ENCODE measurements around the gene GDAP1L1.
"Not testable (repeated sequence)": the region's sequence is repeated elsewhere in the genome, so short reads cannot be mapped to it uniquely, and the experiment has no call there.

Gene GDAP1L1

GRCh38 chr20:44254073-44254472, 7.0 kb downstream of the GDAP1L1 start:
- no peak for DNase-seq (ENCODE audit: low read depth in 2 of 2)

- DNase-seq (ENCODE audit: low read depth in 2 of 2): no peak
Measured at GRCh38 chr20:44255942-44256341, 8.8 kb downstream of the GDAP1L1 start.

GRCh38 chr20:44256961-44257360, 9.9 kb downstream of the GDAP1L1 start:
- DNase-seq (ENCODE audit: low read depth in 2 of 2): no peak

GRCh38 chr20:44258226-44258890, 11.2 kb downstream of the GDAP1L1 start:
- no peak for DNase-seq (ENCODE audit: low read depth in 2 of 2)

GRCh38 chr20:44264287-44264686, 17.2 kb downstream of the GDAP1L1 start:
- DNase-seq (ENCODE audit: low read depth in 2 of 2): no peak

GRCh38 chr20:44268802-44269201, 21.7 kb downstream of the GDAP1L1 start:
- no peak for DNase-seq (ENCODE audit: low read depth in 2 of 2)

- no peak for DNase-seq (ENCODE audit: low read depth in 2 of 2)
Measured at GRCh38 chr20:44271915-44272663, 25.0 kb downstream of the GDAP1L1 start.

- no peak for DNase-seq (ENCODE audit: low read depth in 2 of 2)
Measured at GRCh38 chr20:44273231-44274215, 26.4 kb downstream of the GDAP1L1 start.

- DNase-seq (ENCODE audit: low read depth in 2 of 2): no peak
Measured at GRCh38 chr20:44274303-44275017, 27.4 kb downstream of the GDAP1L1 start.

GRCh38 chr20:44279228-44279627, 32.1 kb downstream of the GDAP1L1 start:
- DNase-seq (ENCODE audit: low read depth in 2 of 2): no peak

GRCh38 chr20:44280387-44280786, 33.3 kb downstream of the GDAP1L1 start:
- DNase-seq (ENCODE audit: low read depth in 2 of 2): no peak

- no peak for DNase-seq (ENCODE audit: low read depth in 2 of 2)
Measured at GRCh38 chr20:44282192-44282591, 35.1 kb downstream of the GDAP1L1 start.

GRCh38 chr20:44284032-44284431, 36.9 kb downstream of the GDAP1L1 start:
- DNase-seq (ENCODE audit: low read depth in 2 of 2): no peak

- DNase-seq (ENCODE audit: low read depth in 2 of 2): no peak
Measured at GRCh38 chr20:44287272-44288097, 40.4 kb downstream of the GDAP1L1 start.

GRCh38 chr20:44288252-44288651, 41.1 kb downstream of the GDAP1L1 start:
- no peak for DNase-seq (ENCODE audit: low read depth in 2 of 2)

GRCh38 chr20:44291754-44292153, 44.6 kb downstream of the GDAP1L1 start:
- no peak for DNase-seq (ENCODE audit: low read depth in 2 of 2)

- no peak for DNase-seq (ENCODE audit: low read depth in 2 of 2)
Measured at GRCh38 chr20:44296011-44296410, 48.9 kb downstream of the GDAP1L1 start.

- no peak for DNase-seq (ENCODE audit: low read depth in 2 of 2)
Measured at GRCh38 chr20:44297721-44298120, 50.6 kb downstream of the GDAP1L1 start.

- not testable (repeated sequence) for DNase-seq (ENCODE audit: low read depth in 2 of 2)
Measured at GRCh38 chr20:44299011-44299535, 52.0 kb downstream of the GDAP1L1 start.

- DNase-seq (ENCODE audit: low read depth in 2 of 2): no peak
Measured at GRCh38 chr20:44301285-44301684, 54.2 kb downstream of the GDAP1L1 start.

Data from stimulated activated CD8-positive, alpha-beta memory T cell treated with anti-CD3 and anti-CD28 coated beads, Interleukin-15, amount 100 ng/mL, for 48 hours (primary cell).